Activated CD8-positive, alpha-beta memory T cell treated with anti-CD3 and anti-CD28 coated beads, Interleukin-2, amount 10 ng/mL, durations not matched to agents 7 days and 5 days (primary cell): Measurements from ENCODE around the gene GRID1. TPM values are rescaled to one million over a fixed set of nuclear protein-coding genes. Genes with fewer than 3 reads are reported as not detected.
"Not testable (repeated sequence)": the region's sequence is repeated elsewhere in the genome, so short reads cannot be mapped to it uniquely, and the experiment has no call there.

Source experiments
- ATAC-seq: fragments of 150-1000 bp; cut with Tn5 transposase; one replicate; pipeline ENCODE4 v1.10.0; 2021; ENCODE audit warnings: moderate library complexity
- CTCF ChIA-PET: fragments of 350-600 bp; sonication (Branson Sonifier 250); formaldehyde crosslinking; loops from one replicate; lab custom pipeline; 2021; ENCODE audit warnings: antibody characterized with exemption; lab: Charles Lee
- DNase-seq: peaks from one replicate; pipeline ENCODE4 v3.0.0-alpha.2; 2020
- H3K27ac Mint-ChIP-seq: one replicate; pipeline ENCODE4 v1.8.0; 2021; ENCODE audit warnings: mild to moderate bottlenecking, mixed read lengths
- H3K27me3 Mint-ChIP-seq: one replicate; pipeline ENCODE4 v1.8.0; 2021; ENCODE audit warnings: mixed read lengths
- H3K36me3 Mint-ChIP-seq: one replicate; pipeline ENCODE4 v1.8.0; 2021; ENCODE audit warnings: mild to moderate bottlenecking, mixed read lengths
- H3K4me1 Mint-ChIP-seq: one replicate; pipeline ENCODE4 v1.8.0; 2021; ENCODE audit warnings: mixed read lengths
- H3K4me3 Mint-ChIP-seq: one replicate; pipeline ENCODE4 v1.8.0; 2021; ENCODE audit warnings: mild to moderate bottlenecking, moderate library complexity, mixed read lengths
- H3K9me3 Mint-ChIP-seq: one replicate; pipeline ENCODE4 v1.8.0; 2022; ENCODE audit warnings: low read depth, mixed read lengths
- total RNA-seq, 2 experiments: library from RNA; stranded (reverse); gene quantifications; one replicate each; pipeline ENCODE4 v1.2.3, GENCODE V29; 2021

The GRID1 gene
- total RNA-seq, 2 experiments from 2014 or later, result not detected

GRCh38 chr10:86248062-86248461 lies 118.5 kb downstream of the GRID1 start:
- H3K36me3 Mint-ChIP-seq, result no peaks in the 10 kb centered on the region

GRCh38 chr10:86247588-86247987 lies 119.0 kb downstream of the GRID1 start:
- Mint-ChIP-seq H3K27ac (no peak overlapping the region), H3K4me3 (no peak overlapping the region), H3K36me3 (no peaks in the 10 kb centered on the region), H3K4me1 (no peaks in the 10 kb centered on the region), H3K9me3 (no peaks in the 10 kb centered on the region), H3K27me3 (no peaks in the 10 kb centered on the region)
- DNase-seq (no peak), ATAC-seq (no peak)
- CTCF ChIA-PET, result interaction anchor here (0.6 kb wide), 1 partner anchor 153 kb away, joined by 3 read pairs; no protein-coding TSS in a partner anchor

More at GRCh38 chr10:86248062-86248461, 118.5 kb downstream of the GRID1 start:
- no peak overlapping the region for H3K27ac Mint-ChIP-seq
- DNase-seq (no peak), ATAC-seq (no peak)
- H3K4me3 Mint-ChIP-seq, result no peak overlapping the region
- H3K4me1 Mint-ChIP-seq, result no peaks in the 10 kb centered on the region
- H3K27me3 Mint-ChIP-seq, result no peaks in the 10 kb centered on the region
- no peaks in the 10 kb centered on the region for H3K9me3 Mint-ChIP-seq
- CTCF ChIA-PET, result interaction anchor here (0.6 kb wide), 1 partner anchor 154 kb away, joined by 3 read pairs; no protein-coding TSS in a partner anchor

GRCh38 chr10:86247073-86247472 lies 119.5 kb downstream of the GRID1 start:
- H3K27ac Mint-ChIP-seq, result no peak overlapping the region
- CTCF ChIA-PET, result no interaction called here

GRCh38 chr10:86246279-86246940 lies 120.2 kb downstream of the GRID1 start:
- H3K36me3 Mint-ChIP-seq, result no peaks in the 10 kb centered on the region
- no peak overlapping the region for H3K27ac Mint-ChIP-seq
- CTCF ChIA-PET, result no interaction called here

More at GRCh38 chr10:86247073-86247472, 119.5 kb downstream of the GRID1 start:
- H3K27me3 Mint-ChIP-seq, result no peaks in the 10 kb centered on the region
- no peak for DNase-seq
- H3K36me3 Mint-ChIP-seq, result no peaks in the 10 kb centered on the region
- H3K4me1 Mint-ChIP-seq, result no peaks in the 10 kb centered on the region
- no peaks in the 10 kb centered on the region for H3K9me3 Mint-ChIP-seq
- ATAC-seq, result no peak
- H3K4me3 Mint-ChIP-seq, result no peak overlapping the region

GRCh38 chr10:86245015-86245394 lies 121.6 kb downstream of the GRID1 start:
- CTCF ChIA-PET, result no interaction called here
- no peaks in the 10 kb centered on the region for H3K36me3 Mint-ChIP-seq
- ATAC-seq (no peak), DNase-seq (no peak)
- no peaks in the 10 kb centered on the region for H3K4me1 Mint-ChIP-seq
- H3K4me3 Mint-ChIP-seq, result no peak overlapping the region
- no peaks in the 10 kb centered on the region for H3K9me3 Mint-ChIP-seq
- no peaks in the 10 kb centered on the region for H3K27me3 Mint-ChIP-seq
- H3K27ac Mint-ChIP-seq, result no peak overlapping the region

More at GRCh38 chr10:86246279-86246940, 120.2 kb downstream of the GRID1 start:
- no peak for DNase-seq
- H3K27me3 Mint-ChIP-seq, result no peaks in the 10 kb centered on the region
- no peaks in the 10 kb centered on the region for H3K4me1 Mint-ChIP-seq
- H3K4me3 Mint-ChIP-seq, result no peak overlapping the region
- no peaks in the 10 kb centered on the region for H3K9me3 Mint-ChIP-seq
- ATAC-seq, result no peak

- H3K9me3 Mint-ChIP-seq, result no peaks in the 10 kb centered on the region
- H3K27ac Mint-ChIP-seq, result no peak overlapping the region
- CTCF ChIA-PET, result no interaction called here
- no peaks in the 10 kb centered on the region for H3K27me3 Mint-ChIP-seq
- no peak overlapping the region for H3K4me3 Mint-ChIP-seq
- DNase-seq, result no peak
- H3K36me3 Mint-ChIP-seq, result no peaks in the 10 kb centered on the region
- ATAC-seq, result no peak
- no peaks in the 10 kb centered on the region for H3K4me1 Mint-ChIP-seq
Observed at GRCh38 chr10:86244297-86245014, 122.1 kb downstream of the GRID1 start.

- no peak for ATAC-seq
- no peak for DNase-seq
- Mint-ChIP-seq H3K4me3 (no peak overlapping the region), H3K27ac (no peak overlapping the region), H3K9me3 (no peaks in the 10 kb centered on the region), H3K27me3 (no peaks in the 10 kb centered on the region), H3K4me1 (no peaks in the 10 kb centered on the region), H3K36me3 (no peaks in the 10 kb centered on the region)
- CTCF ChIA-PET, result no interaction called here
Observed at GRCh38 chr10:86243651-86244155, 122.9 kb downstream of the GRID1 start.

- ATAC-seq (no peak), DNase-seq (no peak)
- Mint-ChIP-seq H3K27me3 (no peaks in the 10 kb centered on the region), H3K4me3 (no peak overlapping the region), H3K4me1 (no peaks in the 10 kb centered on the region), H3K9me3 (peaks cover 2% of the 10 kb centered on the region), H3K27ac (no peak overlapping the region), H3K36me3 (no peaks in the 10 kb centered on the region)
- CTCF ChIA-PET, result no interaction called here
Observed at GRCh38 chr10:86242761-86243160, 123.8 kb downstream of the GRID1 start.

GRCh38 chr10:86238089-86238488 lies 128.5 kb downstream of the GRID1 start:
- H3K4me1 Mint-ChIP-seq, H3K27ac Mint-ChIP-seq, H3K27me3 Mint-ChIP-seq, CTCF ChIA-PET, H3K9me3 Mint-ChIP-seq, H3K4me3 Mint-ChIP-seq, ATAC-seq, DNase-seq, H3K36me3 Mint-ChIP-seq: not testable (repeated sequence)

- H3K4me1 Mint-ChIP-seq, result no peaks in the 10 kb centered on the region
- CTCF ChIA-PET, result no interaction called here
Observed at GRCh38 chr10:86234541-86235270, 131.9 kb downstream of the GRID1 start.

GRCh38 chr10:86234107-86234506 lies 132.5 kb downstream of the GRID1 start:
- ATAC-seq, result no peak
- Mint-ChIP-seq H3K9me3 (peaks cover 4% of the 10 kb centered on the region), H3K27ac (no peak overlapping the region), H3K27me3 (no peaks in the 10 kb centered on the region), H3K4me1 (no peaks in the 10 kb centered on the region), H3K4me3 (no peak overlapping the region), H3K36me3 (no peaks in the 10 kb centered on the region)
- no peak for DNase-seq
- CTCF ChIA-PET, result no interaction called here

More at GRCh38 chr10:86234541-86235270, 131.9 kb downstream of the GRID1 start:
- Mint-ChIP-seq H3K36me3 (no peaks in the 10 kb centered on the region), H3K4me3 (no peak overlapping the region), H3K9me3 (peaks cover 4% of the 10 kb centered on the region), H3K27ac (no peak overlapping the region), H3K27me3 (no peaks in the 10 kb centered on the region)
- DNase-seq (no peak), ATAC-seq (no peak)

- CTCF ChIA-PET, result no interaction called here
- ATAC-seq (no peak), DNase-seq (no peak)
- Mint-ChIP-seq H3K27me3 (no peaks in the 10 kb centered on the region), H3K9me3 (peaks cover 4% of the 10 kb centered on the region), H3K4me1 (no peaks in the 10 kb centered on the region), H3K4me3 (no peak overlapping the region), H3K36me3 (no peaks in the 10 kb centered on the region), H3K27ac (no peak overlapping the region)
Observed at GRCh38 chr10:86233131-86233530, 133.5 kb downstream of the GRID1 start.

GRCh38 chr10:86232644-86233043 lies 134.0 kb downstream of the GRID1 start:
- no peak overlapping the region for H3K4me3 Mint-ChIP-seq
- H3K27ac Mint-ChIP-seq, result no peak overlapping the region
- CTCF ChIA-PET, result no interaction called here
- H3K36me3 Mint-ChIP-seq, result no peaks in the 10 kb centered on the region
- peaks cover 1% of the 10 kb centered on the region for H3K9me3 Mint-ChIP-seq
- H3K4me1 Mint-ChIP-seq, result no peaks in the 10 kb centered on the region
- DNase-seq, result no peak
- ATAC-seq, result no peak
- H3K27me3 Mint-ChIP-seq, result no peaks in the 10 kb centered on the region
